Mesendoderm (in vitro differentiated cells): ENCODE results near the gene YLPM1.

Source experiments
- DNase-seq: peaks from one replicate; pipeline ENCODE4 v3.0.0; 2013
- H2AK5ac ChIP-seq: 2 replicates; pipeline ENCODE4 v1.6.1; 2013; ENCODE audit warnings: low read length, inconsistent platforms
- H2BK120ac ChIP-seq: 2 replicates; pipeline ENCODE4 v1.6.1; 2013; ENCODE audit warnings: low read depth, mild to moderate bottlenecking, low read length, moderate library complexity, mixed read lengths
- H2BK15ac ChIP-seq: replicated peaks from 2 replicates; pipeline ENCODE4 v1.6.1; 2013; ENCODE audit warnings: low read depth, mild to moderate bottlenecking, moderate library complexity
- H2BK5ac ChIP-seq: 2 replicates; pipeline ENCODE4 v1.6.1; 2013; ENCODE audit warnings: low read length, inconsistent platforms
- H3K18ac ChIP-seq: 2 replicates; pipeline ENCODE4 v1.6.1; 2013; ENCODE audit warnings: mild to moderate bottlenecking, low read length, mixed read lengths
- H3K23ac ChIP-seq: one replicate; pipeline ENCODE4 v1.6.1; 2013; ENCODE audit warnings: low read length
- H3K27ac ChIP-seq: 2 replicates; pipeline ENCODE4 v1.5.1; 2013; ENCODE audit warnings: low read depth, mild to moderate bottlenecking, inconsistent platforms, low read length, moderate library complexity
- H3K27me3 ChIP-seq: 2 replicates; pipeline ENCODE4 v1.6.1; 2013; ENCODE audit warnings: low read length, control low read depth, mild to moderate bottlenecking, inconsistent platforms; ENCODE audit not compliant: insufficient read depth, poor library complexity
- H3K36me3 ChIP-seq: 2 replicates; pipeline ENCODE4 v1.6.1; 2013; ENCODE audit warnings: low read length, inconsistent platforms; ENCODE audit not compliant: control insufficient read depth, insufficient read depth
- H3K4ac ChIP-seq: one replicate; pipeline ENCODE4 v1.6.1; 2013; ENCODE audit warnings: low read depth, mild to moderate bottlenecking, low read length, moderate library complexity
- H3K4me1 ChIP-seq: 2 replicates; pipeline ENCODE4 v1.6.1; 2013; ENCODE audit warnings: low read depth, low read length, inconsistent platforms; ENCODE audit not compliant: control insufficient read depth
- H3K4me2 ChIP-seq: 2 replicates; pipeline ENCODE4 v1.6.1; 2013; ENCODE audit warnings: low read length
- H3K4me3 ChIP-seq: 2 replicates; pipeline ENCODE4 v1.5.1; 2013; ENCODE audit warnings: mild to moderate bottlenecking, low read length
- H3K56ac ChIP-seq: one replicate; pipeline ENCODE4 v1.6.1; 2013; ENCODE audit warnings: low read length
- H3K79me1 ChIP-seq: 2 replicates; pipeline ENCODE4 v1.6.1; 2013; ENCODE audit warnings: low read length, inconsistent platforms
- H3K79me2 ChIP-seq: 2 replicates; pipeline ENCODE4 v1.6.1; 2013; ENCODE audit warnings: mild to moderate bottlenecking, low read length; ENCODE audit not compliant: control insufficient read depth, insufficient read depth
- H3K9ac ChIP-seq: 2 replicates; pipeline ENCODE4 v1.6.1; 2013; ENCODE audit warnings: low read length, inconsistent platforms
- H4K5ac ChIP-seq: one replicate; pipeline ENCODE4 v1.6.1; 2013; ENCODE audit warnings: low read length
- H4K8ac ChIP-seq: one replicate; pipeline ENCODE4 v1.6.1; 2013; ENCODE audit warnings: low read depth, mild to moderate bottlenecking, control low read depth, low read length, moderate library complexity
- WGBS: extraction: QIAGEN DNeasy Blood & Tissue Kit; methylation state at CpG from one replicate; pipeline ENCODE4 v1.1.7; 2013; ENCODE audit warnings: low lambda C conversion rate, missing lambda C conversion rate; ENCODE audit not compliant: insufficient coverage; ENCODE audit errors: extremely low coverage; 5-methylcytosine and 5-hydroxymethylcytosine counted together

Gene YLPM1

DNA sequence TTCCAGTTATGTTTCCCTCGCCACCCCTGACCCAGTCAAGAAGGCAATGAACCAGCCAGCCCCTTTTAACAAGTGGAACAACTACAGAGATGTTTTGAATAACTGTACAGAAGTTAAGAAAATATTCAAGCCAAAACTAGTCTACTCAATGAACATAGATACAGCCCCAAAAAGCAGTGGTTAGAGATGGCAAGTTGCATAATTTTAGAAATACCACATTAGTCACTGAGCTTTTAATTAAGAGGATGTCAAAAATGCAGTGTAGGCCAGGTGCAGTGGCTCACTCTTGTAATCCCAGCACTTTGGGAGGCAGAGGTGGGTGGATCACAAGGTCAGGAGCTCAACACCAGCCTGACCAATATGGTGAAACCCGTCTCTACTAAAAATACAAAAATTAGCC, 85.7 kb downstream of the YLPM1 start:
- Histone ChIP-seq H3K79me2 (no peaks in the 10 kb centered on the region), H3K56ac (no peak overlapping the region), H2BK120ac (no peak overlapping the region), H2BK5ac (no peak overlapping the region), H3K36me3 (no peaks in the 10 kb centered on the region), H2AK5ac (no peak overlapping the region), H3K23ac (no peak overlapping the region), H3K27me3 (no peaks in the 10 kb centered on the region), H3K4ac (no peak overlapping the region), H3K79me1 (no peaks in the 10 kb centered on the region), H3K4me1 (no peaks in the 10 kb centered on the region), H3K4me3 (no peak overlapping the region), H2BK15ac (no peak overlapping the region), H3K18ac (no peak overlapping the region), H4K5ac (no peak overlapping the region), H3K27ac (no peak overlapping the region), H3K4me2 (no peak overlapping the region), H3K9ac (no peak overlapping the region), H4K8ac (no peak overlapping the region)
- WGBS = no CpG with 5 or more reads among the region's 2 CpGs
- DNase-seq = no peak

DNA sequence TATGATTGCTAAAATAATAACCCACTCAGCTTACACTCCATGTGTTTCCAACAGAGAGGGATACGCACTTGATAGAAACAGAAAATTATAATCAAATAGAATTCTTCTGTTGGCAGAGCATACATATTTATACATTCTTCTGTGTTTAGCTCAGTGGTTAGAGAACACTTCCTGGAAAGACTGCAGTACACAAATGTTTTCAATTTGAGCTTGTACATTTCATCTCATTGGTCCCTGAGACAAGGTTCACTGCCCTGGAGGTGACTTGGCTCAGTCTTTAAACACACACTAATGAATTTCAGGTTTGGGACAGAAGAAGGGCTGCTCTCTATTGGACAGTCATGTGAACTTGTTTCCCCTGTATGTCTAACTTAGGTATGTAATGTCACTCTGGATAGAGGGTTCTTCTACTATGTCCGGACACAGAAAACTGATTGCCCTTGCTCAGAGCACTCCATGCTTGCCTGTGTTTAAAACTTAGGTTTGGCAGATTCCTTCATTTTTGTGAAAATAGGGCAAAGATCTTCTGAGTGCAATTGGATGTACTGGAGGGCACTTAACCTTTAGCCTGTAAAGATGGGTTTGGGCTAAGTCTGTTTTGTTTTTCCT, 89.9 kb downstream of the YLPM1 start:
- Histone ChIP-seq H3K9ac (no peak overlapping the region), H3K27ac (no peak overlapping the region), H3K79me2 (no peaks in the 10 kb centered on the region), H3K79me1 (no peaks in the 10 kb centered on the region), H2BK120ac (no peak overlapping the region), H3K4me3 (no peak overlapping the region), H3K18ac (no peak overlapping the region), H3K4ac (no peak overlapping the region), H2AK5ac (no peak overlapping the region), H4K8ac (no peak overlapping the region), H2BK15ac (no peak overlapping the region), H3K27me3 (no peaks in the 10 kb centered on the region), H3K4me2 (no peak overlapping the region), H3K23ac (no peak overlapping the region), H3K4me1 (no peaks in the 10 kb centered on the region), H3K36me3 (no peaks in the 10 kb centered on the region), H2BK5ac (no peak overlapping the region), H4K5ac (no peak overlapping the region), H3K56ac (no peak overlapping the region)
- no CpG with 5 or more reads among the region's 2 CpGs for WGBS
- no peak for DNase-seq

DNA sequence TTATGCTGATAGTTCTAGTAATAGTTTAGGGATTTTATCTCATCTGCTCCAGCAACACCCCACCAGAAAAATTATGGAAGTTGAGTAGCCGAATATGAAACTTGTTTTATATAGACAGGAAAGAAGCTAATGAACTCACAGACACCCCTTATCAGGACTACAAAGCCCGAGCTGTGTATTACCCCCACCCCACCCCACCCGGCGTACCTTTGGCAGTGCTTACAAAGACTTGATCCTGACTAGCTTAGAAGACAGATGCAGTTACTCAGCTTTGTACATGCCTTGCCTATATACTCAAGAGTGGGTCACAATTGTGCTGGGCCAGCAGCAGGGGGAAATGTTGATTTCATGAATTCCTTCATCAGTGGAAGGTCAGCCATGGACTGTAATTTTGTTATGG, 90.5 kb downstream of the YLPM1 start:
- Histone ChIP-seq H3K9ac (no peak overlapping the region), H4K5ac (no peak overlapping the region), H3K4me1 (no peaks in the 10 kb centered on the region), H3K27ac (no peak overlapping the region), H2AK5ac (no peak overlapping the region), H3K79me2 (no peaks in the 10 kb centered on the region), H3K18ac (no peak overlapping the region), H3K4me3 (no peak overlapping the region), H2BK5ac (no peak overlapping the region), H2BK120ac (no peak overlapping the region), H3K23ac (no peak overlapping the region), H2BK15ac (no peak overlapping the region), H3K36me3 (no peaks in the 10 kb centered on the region), H3K79me1 (no peaks in the 10 kb centered on the region), H3K4me2 (no peak overlapping the region), H3K56ac (no peak overlapping the region), H3K27me3 (no peaks in the 10 kb centered on the region), H4K8ac (no peak overlapping the region), H3K4ac (no peak overlapping the region)
- no CpG with 5 or more reads among the region's 4 CpGs for WGBS
- no peak for DNase-seq

DNA sequence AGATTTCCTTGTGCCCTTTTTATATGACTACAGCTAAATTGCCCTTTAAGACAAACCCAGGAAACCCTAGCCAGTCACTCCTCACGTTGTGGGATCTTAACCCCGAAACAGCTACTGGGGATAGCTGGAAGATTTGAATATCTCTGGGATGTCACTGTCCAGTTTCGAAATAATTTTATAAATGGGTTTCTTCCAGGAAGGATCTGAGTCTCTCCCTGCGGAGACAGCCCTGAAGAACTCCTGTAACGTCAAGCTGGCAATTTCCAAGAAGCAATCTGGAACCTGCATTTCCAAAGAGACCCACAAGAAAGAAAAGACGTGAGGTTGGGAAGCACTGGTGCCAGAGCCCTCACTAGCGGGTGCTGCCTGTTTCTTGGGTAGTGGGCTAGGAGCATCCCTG, 91.9 kb downstream of the YLPM1 start:
- no peak overlapping the region for H3K4ac ChIP-seq
- H2BK5ac ChIP-seq = no peak overlapping the region
- no peak overlapping the region for H2BK15ac ChIP-seq
- no peak overlapping the region for H3K9ac ChIP-seq
- H3K56ac ChIP-seq = no peak overlapping the region
- H3K23ac ChIP-seq = no peak overlapping the region
- H3K27ac ChIP-seq = no peak overlapping the region
- no peaks in the 10 kb centered on the region for H3K27me3 ChIP-seq
- no peak overlapping the region for H3K4me3 ChIP-seq
- H3K36me3 ChIP-seq = no peaks in the 10 kb centered on the region
- no peak overlapping the region for H4K8ac ChIP-seq
- H3K79me2 ChIP-seq = no peaks in the 10 kb centered on the region
- no CpG with 5 or more reads among the region's 7 CpGs for WGBS
- no peak overlapping the region for H4K5ac ChIP-seq
- H2BK120ac ChIP-seq = no peak overlapping the region
- no peaks in the 10 kb centered on the region for H3K4me1 ChIP-seq
- DNase-seq = no peak
- H3K79me1 ChIP-seq = no peaks in the 10 kb centered on the region
- no peak overlapping the region for H3K4me2 ChIP-seq
- H3K18ac ChIP-seq = no peak overlapping the region
- no peak overlapping the region for H2AK5ac ChIP-seq

DNA sequence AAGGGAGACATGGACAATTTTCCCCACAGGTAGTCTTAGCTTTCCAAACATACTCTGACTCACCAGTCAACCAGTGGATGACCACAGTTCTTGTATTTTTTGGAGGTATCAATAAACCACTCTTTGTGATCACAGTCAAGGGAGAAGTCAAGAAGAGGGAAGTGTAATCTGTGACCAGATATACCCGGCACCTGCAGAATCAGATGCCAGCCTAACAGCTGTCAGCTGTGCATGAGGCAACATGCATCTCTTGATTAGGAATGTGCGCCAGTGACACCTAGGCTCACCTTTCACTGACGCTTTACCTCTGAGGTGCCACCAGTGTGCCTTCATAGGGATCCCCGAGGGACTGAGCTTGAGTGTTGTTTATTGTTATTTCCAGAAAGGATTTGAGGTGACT, 92.8 kb downstream of the YLPM1 start:
- Histone ChIP-seq H3K56ac (no peak overlapping the region), H3K23ac (no peak overlapping the region), H4K8ac (no peak overlapping the region), H4K5ac (no peak overlapping the region), H3K79me2 (no peaks in the 10 kb centered on the region), H2BK15ac (no peak overlapping the region), H3K4me2 (no peak overlapping the region), H3K79me1 (no peaks in the 10 kb centered on the region), H2BK5ac (no peak overlapping the region), H3K4ac (no peak overlapping the region), H3K9ac (no peak overlapping the region), H3K4me1 (no peaks in the 10 kb centered on the region), H3K27ac (no peak overlapping the region), H3K4me3 (no peak overlapping the region), H3K36me3 (no peaks in the 10 kb centered on the region), H2BK120ac (no peak overlapping the region), H3K27me3 (no peaks in the 10 kb centered on the region), H2AK5ac (no peak overlapping the region), H3K18ac (no peak overlapping the region)
- DNase-seq = no peak
- no CpG with 5 or more reads among the region's 4 CpGs for whole genome bisulfite sequencing

DNA sequence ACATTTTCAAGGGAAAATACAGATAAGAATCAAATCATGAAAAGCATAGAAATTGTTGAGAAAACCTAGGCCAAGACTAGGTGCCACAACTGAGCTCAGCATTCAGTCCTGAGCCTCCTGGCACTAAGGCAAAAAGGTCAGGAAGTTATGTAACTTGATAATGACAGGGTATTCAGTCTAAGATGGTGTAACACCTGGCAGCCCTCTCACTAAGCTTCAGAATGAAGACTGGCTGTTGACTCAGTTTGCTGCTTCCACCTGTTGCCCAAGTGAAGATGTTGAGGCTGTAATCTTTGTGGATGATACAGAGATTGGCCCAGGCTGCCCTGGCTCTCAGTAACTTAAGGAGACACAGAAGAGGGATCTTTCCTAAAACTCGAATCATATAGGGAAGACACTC, 93.2 kb downstream of the YLPM1 start:
- Histone ChIP-seq H2BK15ac (no peak overlapping the region), H3K36me3 (no peaks in the 10 kb centered on the region), H3K23ac (no peak overlapping the region), H3K56ac (no peak overlapping the region), H3K4me1 (no peaks in the 10 kb centered on the region), H3K79me1 (no peaks in the 10 kb centered on the region), H3K27ac (no peak overlapping the region), H2BK120ac (no peak overlapping the region), H3K4me2 (no peak overlapping the region), H4K8ac (no peak overlapping the region), H2BK5ac (no peak overlapping the region), H3K27me3 (no peaks in the 10 kb centered on the region), H4K5ac (no peak overlapping the region), H2AK5ac (no peak overlapping the region), H3K4ac (no peak overlapping the region), H3K4me3 (no peak overlapping the region), H3K79me2 (no peaks in the 10 kb centered on the region), H3K9ac (no peak overlapping the region), H3K18ac (no peak overlapping the region)
- no peak for DNase-seq
- WGBS = no CpG with 5 or more reads among the region's 1 CpG
